HG03045 (cell line): ENCODE results near the gene HHIPL1.

Experiments used
- ATAC-seq: cut with Tn5 transposase; IDR thresholded peaks from one replicate; pipeline ENCODE4 v1.9.1; 2021; ENCODE audit warnings: mild to moderate bottlenecking, moderate library complexity; ENCODE audit not compliant: unreplicated experiment

Gene HHIPL1

DNA sequence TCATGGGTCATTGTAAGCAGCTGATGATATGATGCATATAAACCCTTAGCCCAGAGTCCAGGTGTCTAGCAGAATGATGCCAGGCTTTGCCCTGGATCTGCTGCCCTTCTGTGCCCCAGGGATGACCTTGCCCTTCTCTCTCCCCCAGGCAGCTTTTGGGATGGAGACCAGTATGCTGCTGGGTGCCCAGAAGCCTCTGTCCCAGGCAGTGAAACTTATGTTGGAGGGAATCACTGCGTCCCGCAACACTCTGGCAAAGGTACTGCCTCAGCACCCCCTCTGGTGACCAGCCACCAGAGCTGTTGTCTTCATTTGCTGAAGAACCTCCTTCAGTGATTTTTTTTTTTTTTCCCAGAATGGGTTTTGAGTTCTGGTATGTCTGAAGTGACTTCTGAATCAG lies 62.5 kb downstream of the HHIPL1 start:
- ATAC-seq, result no peak

DNA sequence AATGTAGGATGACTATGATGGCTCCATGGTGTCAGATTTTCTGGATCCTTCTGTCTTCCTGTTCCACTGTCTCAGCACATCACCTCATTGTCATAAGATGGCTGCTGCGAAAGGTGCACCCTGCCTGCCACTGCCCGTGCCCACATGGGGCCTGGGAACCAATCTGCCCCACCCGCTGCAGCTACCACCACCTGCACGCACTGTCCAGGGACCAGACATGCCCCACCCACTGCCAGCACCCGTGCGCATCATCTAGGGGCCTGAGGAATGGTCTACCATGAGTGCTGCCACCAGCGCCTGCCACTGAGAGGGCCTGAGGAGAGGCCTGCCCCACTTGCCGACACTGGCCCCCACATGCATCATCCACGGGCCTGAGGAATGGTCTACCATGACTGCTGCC lies 63.0 kb downstream of the HHIPL1 start:
- ATAC-seq, result no peak

DNA sequence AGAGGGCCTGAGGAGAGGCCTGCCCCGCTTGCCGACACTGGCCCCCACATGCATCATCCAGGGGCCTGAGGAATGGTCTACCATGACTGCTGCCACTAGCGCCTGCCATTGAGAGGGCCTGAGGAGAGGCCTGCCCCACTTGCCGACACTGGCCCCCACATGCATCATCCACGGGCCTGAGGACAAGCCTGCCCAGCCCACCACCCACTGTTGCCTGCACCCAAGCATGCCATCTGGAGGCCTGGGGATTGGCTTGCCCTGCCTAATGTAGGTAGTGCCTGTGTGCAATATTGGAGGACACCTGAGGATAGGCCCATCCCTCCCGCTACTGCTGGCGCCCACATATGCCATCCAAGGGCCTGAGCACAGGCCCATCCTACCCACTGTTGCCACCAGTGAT lies 63.5 kb downstream of the HHIPL1 start:
- no peak for ATAC-seq

DNA sequence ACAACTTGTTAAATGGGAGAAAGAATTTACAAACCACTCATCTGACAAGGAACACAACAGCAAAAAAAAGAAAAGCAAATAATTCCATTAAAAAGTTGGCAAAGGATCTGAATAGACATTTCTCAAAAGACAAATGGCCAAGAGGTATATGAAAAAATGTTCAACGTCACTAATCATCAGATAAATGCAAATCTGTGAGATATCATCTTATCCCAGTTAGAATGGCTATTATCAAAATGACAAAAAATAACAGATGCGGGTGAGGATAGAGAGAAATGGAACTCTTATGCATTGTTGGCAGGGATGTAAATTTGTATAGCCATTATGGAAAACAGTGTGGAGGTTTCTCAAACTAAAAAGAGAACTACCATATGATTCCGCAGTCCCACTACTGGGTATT lies 69.0 kb downstream of the HHIPL1 start:
- no peak for ATAC-seq

DNA sequence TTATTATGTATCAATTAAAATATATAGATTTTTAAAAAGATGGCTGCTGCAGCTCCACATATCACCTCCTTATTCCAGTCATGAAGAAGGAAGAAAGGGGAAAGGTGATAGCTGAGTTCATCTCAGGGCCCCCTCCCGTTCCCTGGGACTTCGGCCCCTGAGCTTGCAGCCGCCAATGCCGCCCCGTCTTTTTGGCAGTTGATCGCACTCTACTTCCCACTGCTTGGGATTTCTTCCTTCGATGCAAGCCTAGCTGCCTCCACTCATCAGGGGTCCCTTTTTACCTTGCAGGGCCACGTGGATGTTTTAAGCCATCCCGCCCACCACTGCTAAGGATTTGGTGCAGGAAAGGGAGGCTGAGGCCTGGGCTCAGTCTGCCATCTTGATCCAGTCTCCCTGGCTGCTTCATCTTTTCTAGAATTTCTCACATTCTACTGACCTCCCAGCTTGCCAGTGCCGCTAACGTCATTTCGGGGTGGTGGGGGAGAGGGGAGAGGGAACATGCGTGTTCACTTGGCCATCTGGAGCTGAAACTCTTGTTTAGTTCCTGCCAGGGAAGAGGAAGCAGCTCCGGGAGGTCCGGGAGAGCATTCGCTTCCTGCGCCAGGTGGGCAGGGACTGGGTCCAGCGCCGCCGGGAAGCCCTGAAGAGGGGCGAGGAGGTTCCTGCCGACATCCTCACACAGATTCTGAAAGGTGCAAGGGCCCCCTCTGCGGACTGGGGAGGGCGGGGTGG lies 70.5 kb downstream of the HHIPL1 start:
- ATAC-seq, result no peak

DNA sequence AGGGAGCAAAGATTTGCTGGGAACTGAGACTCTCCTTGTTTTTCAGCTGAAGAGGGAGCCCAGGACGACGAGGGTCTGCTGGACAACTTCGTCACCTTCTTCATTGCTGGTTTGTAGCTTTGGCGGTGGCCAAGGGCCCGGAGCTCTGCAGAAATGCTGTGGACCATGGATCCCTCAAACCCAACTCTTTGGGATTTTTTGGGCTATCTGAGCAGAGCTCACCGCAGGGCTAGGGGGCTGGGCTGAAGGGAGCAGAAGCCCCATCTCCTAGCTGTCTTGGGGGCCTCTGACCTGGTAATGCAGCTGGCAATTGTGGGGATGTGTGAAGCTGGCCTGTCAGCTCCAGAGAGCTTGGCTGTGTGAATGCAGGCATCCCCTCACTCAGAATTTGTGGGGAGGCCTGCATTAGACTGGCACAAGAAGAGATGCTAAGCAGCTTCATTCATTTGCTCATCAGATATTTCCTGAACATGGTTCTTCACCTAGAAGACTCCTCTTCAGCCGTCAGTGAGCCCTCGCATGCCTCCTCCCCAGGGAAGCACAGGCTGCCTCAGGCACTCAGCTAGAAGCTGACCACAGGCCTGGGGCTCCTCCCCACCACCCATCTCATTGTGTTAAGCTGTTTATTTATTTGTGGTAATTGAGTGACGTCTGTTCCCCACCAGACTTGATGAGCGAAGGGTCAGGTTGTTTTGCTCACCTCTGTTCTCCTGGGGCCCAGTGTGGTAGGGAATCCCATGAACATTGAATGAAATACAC lies 71.3 kb downstream of the HHIPL1 start:
- ATAC-seq, result no peak

DNA sequence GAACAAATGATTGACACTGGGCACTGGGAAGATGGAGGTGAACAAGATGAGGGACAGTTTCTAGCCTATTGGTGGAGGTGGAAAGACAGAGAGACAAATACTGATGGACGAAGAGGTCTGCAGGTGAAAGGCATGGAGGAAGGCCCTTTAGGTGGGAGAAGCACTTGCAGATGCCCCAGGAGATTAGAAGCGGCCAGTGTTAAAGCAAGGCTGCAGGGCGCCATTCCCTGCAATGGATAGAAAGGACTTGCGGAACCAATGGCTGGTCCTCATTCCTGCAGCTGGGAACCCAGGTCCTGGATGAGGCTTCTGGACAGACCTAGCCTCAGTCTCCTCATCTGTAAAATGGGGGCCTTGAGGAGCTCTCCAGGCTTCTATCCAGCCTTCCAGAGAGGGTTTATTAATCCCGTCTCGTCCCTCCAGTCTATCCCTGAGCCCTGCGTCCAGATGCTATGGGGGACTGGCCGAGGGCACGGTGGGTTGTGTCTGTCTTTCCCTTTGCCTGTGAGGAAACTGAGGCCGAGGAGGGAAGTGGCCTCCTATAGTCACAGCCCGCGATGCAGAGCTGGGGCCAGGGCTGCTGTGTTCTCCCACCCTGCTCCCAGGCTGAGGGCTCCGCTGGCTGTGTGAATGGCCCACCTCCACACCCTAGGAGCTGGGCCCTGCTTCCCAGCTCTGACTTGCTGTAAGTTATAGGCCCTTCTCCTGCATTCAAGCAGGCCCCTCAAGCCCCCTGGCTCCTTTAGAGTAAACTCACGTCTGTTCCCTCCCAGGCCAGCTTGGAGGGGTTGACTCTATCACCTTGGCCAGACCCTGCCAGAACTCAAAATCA lies 72.1 kb downstream of the HHIPL1 start:
- no peak for ATAC-seq

DNA sequence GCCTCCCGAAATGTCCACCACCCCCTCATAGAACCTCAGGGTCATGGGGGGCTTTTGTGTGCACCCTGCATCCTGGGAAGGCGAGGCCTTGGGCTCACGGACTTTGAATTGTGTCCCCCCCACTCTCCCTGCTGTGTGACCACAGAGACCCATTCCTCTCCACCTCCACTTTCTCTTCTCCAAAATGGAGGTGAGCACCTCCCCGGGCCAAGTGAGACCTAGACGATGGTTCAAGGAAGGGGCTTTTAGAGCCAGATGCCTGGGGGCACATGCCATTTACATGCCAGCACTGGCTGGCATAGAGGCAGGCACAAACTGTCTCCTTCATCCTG lies 72.7 kb downstream of the HHIPL1 start:
- ATAC-seq, result no peak

DNA sequence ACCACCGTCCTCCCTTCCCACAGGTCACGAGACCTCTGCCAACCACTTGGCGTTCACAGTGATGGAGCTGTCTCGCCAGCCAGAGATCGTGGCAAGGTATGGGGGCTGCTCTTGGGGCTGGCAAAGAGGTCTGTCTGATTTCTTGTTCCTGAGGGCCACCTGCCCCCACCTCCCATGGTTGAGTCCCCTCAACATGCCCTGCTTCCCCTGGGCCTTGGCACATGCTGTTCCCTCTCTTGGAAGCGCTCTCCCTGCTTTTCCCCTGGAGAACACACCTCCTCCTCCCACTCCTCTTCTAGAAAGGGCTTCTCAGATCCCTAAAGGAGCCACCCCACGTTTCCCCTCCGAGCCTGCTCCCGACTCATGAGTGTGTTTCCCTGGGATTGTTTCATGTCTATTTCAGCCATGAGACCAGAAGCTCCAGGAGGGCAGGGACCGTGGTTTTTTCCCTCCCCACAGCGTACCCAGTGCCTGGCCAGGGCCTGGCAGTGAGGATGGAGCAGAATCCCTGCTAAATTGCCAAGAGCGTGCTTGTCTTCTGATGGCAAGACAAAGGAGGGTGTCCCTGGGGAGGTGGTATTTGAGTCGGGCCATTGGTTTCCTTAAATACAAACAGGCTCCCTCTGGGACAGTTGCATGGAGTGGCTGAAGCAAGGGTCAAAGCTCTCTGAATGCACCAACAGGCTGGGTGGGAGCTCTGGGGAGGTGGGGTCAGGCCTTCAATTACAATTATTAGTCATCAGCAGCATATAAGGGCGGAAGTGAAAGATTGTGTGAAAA lies 73.3 kb downstream of the HHIPL1 start:
- ATAC-seq, result no peak

DNA sequence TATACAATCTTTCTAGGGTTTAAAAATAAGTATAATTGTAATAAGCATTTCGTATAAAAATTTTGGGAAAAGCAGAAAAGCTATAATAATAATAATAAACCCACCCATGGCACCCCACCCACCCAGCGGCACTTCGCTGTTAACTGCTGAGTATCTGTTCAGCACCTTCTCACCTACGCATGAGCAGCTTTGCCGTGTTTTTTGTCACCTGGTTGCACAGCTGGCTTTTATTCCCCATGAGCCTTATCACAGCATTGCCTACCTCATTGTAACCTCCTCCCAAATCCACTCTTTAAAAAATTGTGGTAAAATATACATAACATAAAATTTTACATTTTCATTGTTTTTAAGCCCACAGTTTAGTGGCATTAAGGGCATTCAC lies 73.9 kb downstream of the HHIPL1 start:
- no peak for ATAC-seq

DNA sequence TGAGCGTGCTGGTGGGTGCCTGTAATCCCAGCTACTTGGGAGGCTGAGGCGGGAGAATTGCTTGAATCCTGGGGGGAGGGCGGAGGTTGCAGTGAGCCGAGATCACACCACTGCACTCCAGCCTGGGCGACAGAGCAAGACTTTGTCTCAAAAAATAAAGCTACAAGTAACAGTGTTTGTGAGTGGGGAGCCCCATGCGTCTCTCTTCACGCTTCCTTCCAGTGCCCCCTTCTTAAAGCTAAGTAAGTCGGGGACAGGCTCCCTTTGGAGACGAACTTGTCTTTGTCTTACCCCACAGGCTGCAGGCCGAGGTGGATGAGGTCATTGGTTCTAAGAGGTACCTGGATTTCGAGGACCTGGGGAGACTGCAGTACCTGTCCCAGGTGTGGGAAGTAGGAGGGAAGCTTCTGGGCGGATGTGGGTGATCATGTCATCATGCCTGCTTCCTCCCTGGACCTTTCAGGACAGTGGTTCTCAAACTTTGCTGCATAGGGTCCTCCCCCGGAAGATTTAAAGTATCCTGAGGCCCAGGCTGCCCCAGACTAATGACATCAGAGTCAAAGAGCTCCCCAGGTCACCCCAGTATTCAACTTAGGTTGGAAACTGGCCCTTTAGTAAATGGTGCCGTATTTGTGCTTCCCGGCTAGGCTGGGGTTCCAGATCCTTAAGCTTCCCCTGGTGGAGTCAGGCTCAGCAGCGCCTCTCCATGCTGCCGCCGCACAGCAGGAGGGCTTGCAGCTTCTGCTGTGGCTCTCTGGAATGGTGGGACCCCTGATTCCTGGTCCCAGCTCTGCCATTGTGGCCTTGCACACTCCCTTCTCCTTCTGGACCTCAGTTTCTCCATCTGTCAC lies 76.2 kb downstream of the HHIPL1 start:
- no peak for ATAC-seq

DNA sequence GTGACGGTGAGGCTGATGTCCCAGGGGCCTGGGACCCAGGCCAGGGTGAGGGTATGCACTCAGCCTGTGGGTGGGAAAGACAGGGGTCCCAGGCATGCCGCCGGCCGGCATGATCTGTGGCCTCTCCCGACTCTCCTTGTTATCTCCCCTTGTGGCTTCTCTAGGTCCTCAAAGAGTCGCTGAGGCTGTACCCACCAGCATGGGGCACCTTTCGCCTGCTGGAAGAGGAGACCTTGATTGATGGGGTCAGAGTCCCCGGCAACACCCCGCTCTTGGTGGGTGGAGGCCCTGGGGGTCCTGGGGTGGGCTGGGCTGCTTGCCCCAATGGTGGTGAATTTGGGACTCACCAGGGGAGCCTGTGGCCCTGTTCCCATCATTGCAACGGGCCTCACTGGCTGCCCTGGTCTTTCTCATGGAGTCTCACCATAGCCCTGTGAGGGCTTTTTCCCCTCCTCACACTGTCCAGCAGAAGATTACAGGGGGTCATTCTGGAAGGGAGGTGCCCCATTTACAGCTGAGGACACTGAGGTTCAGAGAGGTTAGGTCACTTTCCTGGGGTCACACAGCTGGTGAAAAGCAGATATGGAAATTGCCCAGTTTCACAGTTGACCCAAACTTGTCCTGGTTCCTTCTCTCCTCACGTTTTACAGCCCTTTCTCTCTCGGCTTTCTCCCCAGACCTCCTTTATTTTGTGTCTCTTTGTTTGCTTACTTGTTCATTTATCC lies 77.0 kb downstream of the HHIPL1 start:
- no peak for ATAC-seq

DNA sequence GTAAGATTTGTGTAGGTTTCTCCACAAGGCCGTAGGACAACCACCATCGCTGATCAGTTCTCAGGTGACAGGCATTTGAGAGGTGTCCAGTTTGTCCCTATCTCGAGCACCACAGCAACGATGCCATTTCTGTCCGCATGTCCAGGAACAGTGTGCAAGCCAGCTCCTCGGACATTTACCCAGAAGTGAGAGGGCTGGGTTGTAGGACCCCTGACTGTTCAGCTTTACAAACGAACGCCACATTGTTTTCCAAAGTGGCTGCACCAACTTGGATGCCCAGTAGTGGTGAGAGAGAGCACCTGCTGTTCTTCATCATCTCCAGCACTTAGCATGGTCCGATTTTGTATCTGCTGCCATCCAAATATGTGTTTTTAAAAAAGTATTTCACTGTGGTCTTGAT lies 77.8 kb downstream of the HHIPL1 start:
- ATAC-seq, result no peak

DNA sequence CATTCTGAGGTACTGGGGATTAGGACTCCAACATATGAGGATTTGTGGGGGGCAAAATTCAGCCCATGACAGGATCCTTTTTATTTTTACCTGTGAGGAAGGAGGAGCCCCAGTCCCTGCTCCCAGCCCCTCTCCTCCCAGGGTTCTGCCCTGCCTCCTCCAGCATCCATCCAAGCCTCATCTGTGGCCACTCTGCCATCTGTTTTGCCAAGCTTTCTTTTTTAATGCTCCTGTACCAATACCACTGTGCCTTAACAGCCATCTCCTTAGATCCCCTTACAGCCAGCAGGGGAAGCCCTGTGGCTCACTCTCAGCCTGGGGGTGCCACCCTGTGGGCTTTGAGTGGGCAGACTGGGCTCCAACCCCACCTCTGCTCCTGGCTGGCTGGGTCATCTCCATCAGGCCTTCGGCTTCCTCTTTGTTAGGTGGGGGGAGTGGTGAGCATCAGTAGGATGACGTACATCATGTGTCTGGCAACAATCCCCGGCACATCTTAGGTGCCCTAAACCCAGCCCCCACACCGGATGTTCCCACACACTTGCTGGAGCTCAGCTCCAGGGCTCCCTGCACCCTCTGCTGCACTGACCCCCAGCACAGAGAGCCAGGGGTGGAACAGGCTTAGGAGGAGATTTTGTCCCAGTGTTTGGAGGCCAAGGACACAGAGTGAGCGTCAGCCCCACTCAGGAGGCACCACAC lies 79.4 kb downstream of the HHIPL1 start:
- ATAC-seq, result no peak

DNA sequence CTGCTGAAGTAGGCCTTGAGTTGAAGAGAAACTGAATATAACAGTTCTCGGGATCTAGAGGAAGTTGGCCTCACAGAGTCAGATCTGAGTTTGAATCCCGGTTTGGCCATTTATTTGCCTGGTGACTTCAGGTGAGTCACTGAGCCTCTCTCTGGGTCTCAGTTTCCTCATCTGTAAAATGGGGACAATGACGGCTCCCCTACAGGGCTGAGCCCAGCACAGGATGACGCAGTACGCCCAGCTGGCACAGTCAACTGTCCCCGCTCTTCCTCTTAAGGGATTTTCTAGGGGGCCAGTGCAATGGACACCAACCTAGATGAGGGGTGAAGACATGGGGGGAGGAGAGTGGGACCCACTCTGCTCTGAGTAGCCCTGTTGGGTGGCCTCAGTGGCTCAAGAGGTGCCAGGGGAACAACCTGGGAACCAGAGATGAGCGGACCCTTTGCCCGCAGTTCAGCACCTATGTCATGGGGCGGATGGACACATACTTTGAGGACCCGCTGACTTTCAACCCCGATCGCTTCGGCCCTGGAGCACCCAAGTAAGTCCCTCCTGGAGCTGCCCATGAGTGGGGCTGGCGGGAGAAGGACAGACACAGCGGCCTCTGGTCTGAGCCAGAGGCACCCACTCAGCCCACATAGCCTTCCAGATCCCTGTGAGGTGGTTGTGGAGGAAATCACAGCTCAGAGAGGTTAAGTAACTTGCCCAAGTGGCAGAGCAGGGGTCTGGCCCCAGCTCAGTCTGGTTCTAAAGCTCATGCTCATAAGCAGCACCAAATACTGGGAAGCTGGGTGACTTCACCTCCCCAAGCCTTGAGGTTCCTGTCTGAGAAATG lies 80.2 kb downstream of the HHIPL1 start:
- no peak for ATAC-seq

DNA sequence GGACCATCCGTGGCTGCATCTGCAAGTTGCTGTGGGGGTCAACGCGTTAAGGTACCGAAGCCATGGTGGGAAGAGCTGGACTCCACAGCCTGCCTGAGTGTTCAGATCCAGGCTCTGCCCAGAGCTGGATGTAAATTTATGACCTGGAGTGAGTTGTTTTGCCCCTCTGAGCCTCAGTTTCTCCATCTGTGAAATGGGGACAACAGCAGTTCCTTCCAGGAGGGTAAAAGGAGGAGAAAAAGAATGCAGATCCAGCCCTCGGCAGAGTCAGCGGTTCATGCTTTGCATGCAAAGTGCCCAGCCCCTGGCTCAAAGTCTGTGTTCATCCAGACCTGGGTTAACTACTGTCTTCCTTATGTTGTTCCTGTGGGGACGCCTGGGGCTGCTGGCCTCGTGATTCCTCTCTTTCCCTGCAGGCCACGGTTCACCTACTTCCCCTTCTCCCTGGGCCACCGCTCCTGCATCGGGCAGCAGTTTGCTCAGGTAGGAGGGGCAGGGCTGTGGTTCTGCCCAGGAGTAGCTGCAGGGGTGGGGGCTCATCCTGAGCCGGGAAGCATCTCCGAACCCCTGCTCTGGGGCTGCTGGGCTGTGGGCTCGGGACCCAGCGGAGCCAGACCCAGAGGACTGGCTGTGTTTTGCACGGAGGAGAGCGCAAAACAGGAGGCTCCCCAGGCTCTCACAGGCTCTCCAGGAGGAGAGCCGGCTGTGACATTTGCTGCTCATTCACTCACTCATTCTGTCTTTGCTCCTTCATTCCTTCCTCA lies 81.0 kb downstream of the HHIPL1 start:
- ATAC-seq, result no peak

DNA sequence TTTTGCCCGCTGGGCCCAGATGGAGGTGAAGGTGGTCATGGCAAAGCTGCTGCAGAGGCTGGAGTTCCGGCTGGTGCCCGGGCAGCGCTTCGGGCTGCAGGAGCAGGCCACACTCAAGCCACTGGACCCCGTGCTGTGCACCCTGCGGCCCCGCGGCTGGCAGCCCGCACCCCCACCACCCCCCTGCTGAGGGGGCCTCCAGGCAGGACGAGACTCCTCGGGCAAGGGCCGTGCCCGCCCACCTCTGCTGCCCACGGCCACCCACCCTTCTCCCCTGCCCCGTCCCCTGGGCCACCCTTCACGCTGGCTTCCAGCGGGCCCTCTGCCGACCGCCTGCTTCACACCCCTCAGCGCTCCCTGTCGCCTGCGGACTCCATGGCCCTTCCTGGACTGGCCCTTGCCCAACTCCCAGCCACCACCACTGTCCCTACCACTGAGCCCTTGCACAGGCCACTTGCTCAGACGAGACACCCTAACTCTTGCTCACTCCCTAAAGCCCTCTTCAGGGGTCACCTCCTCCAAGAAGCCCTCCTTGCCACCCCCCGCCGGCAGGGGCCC lies 81.7 kb downstream of the HHIPL1 start:
- ATAC-seq, result no peak
